Activated T-helper 1 cell treated with anti-CD3 and anti-CD28 coated beads, Interleukin-12 subunit alpha, Interleukin-12 subunit beta, Interleukin-2, Interleukin-4 antibody, amounts not matched to agents 30 ng/mL and 10 ng/mL and 1 ng/mL, durations not matched to agents 14 hours and 24 hours and 36 hours (primary cell): Measurements from ENCODE around the gene LONRF3. TPM values are rescaled to one million over a fixed set of nuclear protein-coding genes. Genes with fewer than 3 reads are reported as not detected.
"Not testable (repeated sequence)": the region's sequence is repeated elsewhere in the genome, so short reads cannot be mapped to it uniquely, and the experiment has no call there.

Experiments
- DNase-seq: peaks from one replicate; pipeline ENCODE4 v3.0.0; 2021; ENCODE audit warnings: low spot score
- H3K27ac Mint-ChIP-seq: one replicate; pipeline ENCODE4 v1.8.0; 2021; ENCODE audit warnings: mild to moderate bottlenecking, mixed read lengths
- H3K27me3 Mint-ChIP-seq: one replicate; pipeline ENCODE4 v1.8.0; 2022; ENCODE audit warnings: mild to moderate bottlenecking, moderate library complexity, mixed read lengths; ENCODE audit not compliant: insufficient read depth
- H3K36me3 Mint-ChIP-seq: one replicate; pipeline ENCODE4 v1.8.0; 2021; ENCODE audit warnings: low read depth, mixed read lengths
- H3K4me1 Mint-ChIP-seq: one replicate; pipeline ENCODE4 v1.8.0; 2021; ENCODE audit warnings: low read depth, mixed read lengths
- H3K4me3 Mint-ChIP-seq: one replicate; pipeline ENCODE4 v1.8.0; 2021; ENCODE audit warnings: mild to moderate bottlenecking, moderate library complexity, mixed read lengths
- H3K9me3 Mint-ChIP-seq: one replicate; pipeline ENCODE4 v1.8.0; 2021; ENCODE audit warnings: mixed read lengths
- intact Hi-C: fragments of 100-400 bp; cut with micrococcal nuclease; formaldehyde crosslinking; loops from one replicate; pipeline ENCODE4 v1.15.1; 2024
- total RNA-seq: library from RNA; stranded (reverse); gene quantifications from 2 replicates; pipeline ENCODE4 v1.2.3, GENCODE V29; 2022

The LONRF3 gene
- total RNA-seq, 1 donor from 2014 or later, result 0.52 TPM

DNA sequence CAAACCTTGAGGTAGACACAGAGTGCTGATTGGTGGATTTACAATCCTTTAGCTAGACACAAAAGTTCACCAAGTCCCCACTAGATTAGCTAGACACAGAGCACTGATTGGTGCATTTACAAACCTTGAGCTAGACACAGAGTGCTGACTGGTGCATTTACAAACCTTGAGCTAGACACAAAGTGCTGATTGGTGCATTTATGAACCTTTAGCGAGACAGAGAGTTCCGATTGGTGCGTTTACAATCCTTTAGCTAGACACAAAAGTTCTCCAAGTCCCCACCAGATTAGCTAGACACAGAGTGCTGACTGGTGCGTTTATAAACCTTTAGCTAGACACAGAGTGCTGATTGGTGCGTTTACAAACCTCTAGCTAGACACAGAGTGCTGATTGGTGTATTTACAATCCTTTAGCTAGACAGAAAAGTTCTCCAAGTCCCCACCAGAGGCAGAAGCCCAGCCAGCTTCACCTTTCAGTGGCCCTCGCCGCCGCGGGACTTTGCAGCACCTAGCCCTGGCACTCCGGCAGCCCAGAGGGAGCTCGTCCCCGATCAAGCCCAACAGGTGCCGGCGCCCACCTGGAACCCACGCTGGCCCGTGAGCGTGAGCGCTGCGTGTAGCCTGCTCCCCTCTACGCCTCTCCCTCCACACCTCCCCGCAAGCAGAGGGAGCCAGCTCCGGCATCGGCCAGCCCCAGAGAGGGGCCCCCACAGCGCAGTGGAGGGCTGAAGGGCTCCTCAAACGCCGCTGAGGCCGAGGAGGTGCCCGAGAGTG is 53.7 kb downstream of the LONRF3 start:
- H3K4me3 Mint-ChIP-seq, intact Hi-C loops, H3K27me3 Mint-ChIP-seq, H3K36me3 Mint-ChIP-seq, H3K4me1 Mint-ChIP-seq, DNase-seq, H3K27ac Mint-ChIP-seq, H3K9me3 Mint-ChIP-seq: not testable (repeated sequence)

DNA sequence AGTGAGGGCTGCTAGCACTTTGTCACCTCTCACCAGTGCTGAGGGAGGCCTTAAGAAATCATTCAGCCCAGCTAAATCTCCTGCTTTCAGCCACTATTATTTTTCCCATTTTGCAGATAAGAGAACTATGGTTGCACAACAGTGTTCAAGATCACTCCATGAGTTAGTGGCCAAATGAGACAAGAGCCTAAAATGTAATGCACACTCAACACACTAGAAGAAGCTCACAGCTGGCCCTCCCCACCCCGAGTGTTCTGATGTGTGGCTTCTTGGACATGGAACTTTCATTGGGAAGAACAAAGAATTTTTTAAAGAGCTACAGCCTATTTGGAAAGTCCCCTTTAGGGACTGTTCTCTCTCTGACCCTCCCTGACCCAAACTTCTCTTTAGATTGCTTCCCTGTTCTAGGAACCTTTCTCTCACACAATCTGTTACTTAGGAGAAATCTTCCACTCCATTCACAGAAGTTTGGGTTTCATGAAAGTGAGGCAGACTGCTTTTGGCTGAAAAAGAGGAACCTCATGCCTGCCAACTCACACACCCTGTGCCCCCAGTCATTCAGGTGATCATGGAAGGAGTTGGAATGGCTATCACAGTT is 54.4 kb downstream of the LONRF3 start:
- Mint-ChIP-seq H3K4me1 (no peaks in the 10 kb centered on the region), H3K9me3 (no peaks in the 10 kb centered on the region), H3K4me3 (no peak overlapping the region), H3K36me3 (no peaks in the 10 kb centered on the region), H3K27ac (no peak overlapping the region), H3K27me3 (no peaks in the 10 kb centered on the region)
- intact Hi-C loops, result no loop called here
- DNase-seq, result no peak

DNA sequence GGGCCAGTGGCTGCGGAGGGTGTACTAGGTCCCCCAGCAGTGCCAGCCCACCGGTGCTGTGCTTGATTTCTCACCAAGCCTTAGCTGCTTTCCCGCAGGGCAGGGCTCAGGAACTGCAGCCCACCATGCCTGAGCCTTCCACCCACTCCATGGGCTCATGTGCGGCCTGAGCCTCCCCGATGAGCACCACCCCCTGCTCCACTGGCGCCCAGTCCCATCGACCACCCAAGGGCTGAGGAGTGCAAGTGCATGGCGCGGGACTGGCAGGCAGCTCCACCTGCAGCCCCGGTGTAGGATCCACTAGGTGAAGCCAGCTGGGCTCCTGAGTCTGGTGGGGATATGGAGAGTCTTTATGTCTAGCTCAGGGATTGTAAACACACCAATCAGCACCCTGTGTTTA is 55.2 kb downstream of the LONRF3 start:
- DNase-seq, H3K9me3 Mint-ChIP-seq, H3K27me3 Mint-ChIP-seq, H3K36me3 Mint-ChIP-seq, H3K4me1 Mint-ChIP-seq, H3K4me3 Mint-ChIP-seq, intact Hi-C loops, H3K27ac Mint-ChIP-seq: not testable (repeated sequence)

DNA sequence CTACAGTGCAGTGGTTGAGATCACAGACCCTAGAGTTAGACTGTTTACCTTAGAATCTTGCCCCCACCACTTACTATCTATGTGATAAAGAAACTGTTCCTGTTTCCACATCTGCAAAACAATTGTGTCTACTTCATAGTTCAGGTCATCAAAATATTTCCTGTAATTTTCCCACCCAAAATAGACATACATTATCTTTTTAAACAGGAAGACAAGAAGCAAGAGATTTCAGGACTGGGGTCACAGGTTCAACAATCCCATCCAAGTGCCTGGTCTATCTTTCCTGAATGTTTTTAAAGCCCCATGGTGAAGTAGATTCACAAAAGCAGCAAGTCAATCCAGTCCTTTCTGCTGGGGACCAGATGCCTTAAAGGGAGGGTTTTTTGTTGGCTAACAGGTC is 56.6 kb downstream of the LONRF3 start:
- no peak overlapping the region for H3K27ac Mint-ChIP-seq
- DNase-seq, result no peak
- intact Hi-C loops, result no loop called here
- no peaks in the 10 kb centered on the region for H3K27me3 Mint-ChIP-seq
- no peak overlapping the region for H3K4me3 Mint-ChIP-seq
- no peaks in the 10 kb centered on the region for H3K9me3 Mint-ChIP-seq
- H3K4me1 Mint-ChIP-seq, result no peaks in the 10 kb centered on the region
- H3K36me3 Mint-ChIP-seq, result no peaks in the 10 kb centered on the region

DNA sequence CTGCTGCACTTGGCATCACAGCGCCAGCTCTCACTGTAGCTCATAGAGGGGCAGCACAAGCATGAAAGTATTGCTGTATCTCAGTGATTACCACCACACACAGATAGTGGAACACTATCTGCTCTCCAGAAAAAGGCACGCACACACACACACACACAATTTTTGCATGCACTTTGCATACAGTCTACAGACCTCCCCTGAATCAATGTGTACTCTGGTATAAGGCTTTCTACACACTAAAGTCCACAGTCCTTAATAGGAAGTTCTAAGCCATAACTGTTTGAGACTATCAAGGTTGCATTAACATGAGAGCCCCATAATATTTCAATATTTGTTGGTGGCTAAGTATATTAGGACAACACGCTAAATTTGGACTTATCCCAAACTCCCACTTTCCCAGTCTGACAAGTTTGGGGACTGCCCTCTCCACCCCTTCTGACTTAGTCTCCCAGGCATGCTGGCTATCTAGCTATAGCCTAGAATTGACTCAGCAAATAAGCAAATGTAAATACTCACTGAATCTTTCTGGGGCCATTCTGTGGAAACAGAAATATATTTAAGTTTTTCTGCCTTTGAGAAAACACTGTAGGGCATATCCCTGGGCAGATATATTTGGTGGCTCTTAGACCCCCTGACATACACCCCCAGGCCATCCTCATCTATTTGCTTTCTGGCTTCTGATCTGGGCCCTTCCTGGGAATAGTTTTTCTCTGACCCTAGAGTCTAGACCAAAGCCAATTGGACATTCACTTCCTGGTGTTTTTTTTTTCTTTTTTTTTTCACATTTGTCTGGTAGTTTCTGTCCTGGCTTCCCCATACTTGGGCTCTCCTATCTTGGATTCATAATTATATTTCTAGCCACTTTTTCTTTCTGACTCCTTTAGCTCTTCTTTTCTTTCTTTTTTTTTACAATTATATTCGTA is 62.0 kb downstream of the LONRF3 start:
- Mint-ChIP-seq H3K27me3 (no peaks in the 10 kb centered on the region), H3K36me3 (no peaks in the 10 kb centered on the region), H3K4me3 (no peak overlapping the region), H3K9me3 (no peaks in the 10 kb centered on the region), H3K4me1 (no peaks in the 10 kb centered on the region), H3K27ac (no peak overlapping the region)
- intact Hi-C loops, result no loop called here
- DNase-seq, result no peak

DNA sequence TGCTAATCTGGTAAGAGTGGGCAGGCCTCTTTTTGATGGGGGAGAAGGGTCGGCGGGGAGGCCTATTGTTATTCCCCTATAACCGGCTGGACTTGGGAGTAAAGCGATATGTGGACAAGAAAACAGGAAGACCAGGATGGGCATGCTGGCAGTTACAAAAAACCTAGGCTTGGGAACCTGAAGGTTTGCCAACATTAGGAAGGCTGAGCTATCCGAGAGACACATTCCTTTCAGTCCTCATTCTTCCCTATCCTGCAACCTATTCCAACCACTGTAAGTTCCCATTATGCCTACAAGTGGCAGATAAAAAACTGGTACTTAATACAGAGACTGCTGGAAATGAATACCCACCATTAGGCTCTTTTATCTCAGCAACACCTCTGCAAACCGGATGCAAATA is 66.0 kb downstream of the LONRF3 start:
- Mint-ChIP-seq H3K36me3 (no peaks in the 10 kb centered on the region), H3K27me3 (peaks cover 2% of the 10 kb centered on the region), H3K27ac (no peak overlapping the region), H3K4me3 (no peak overlapping the region), H3K9me3 (no peaks in the 10 kb centered on the region), H3K4me1 (no peaks in the 10 kb centered on the region)
- DNase-seq, result no peak
- intact Hi-C loops, result no loop called here

DNA sequence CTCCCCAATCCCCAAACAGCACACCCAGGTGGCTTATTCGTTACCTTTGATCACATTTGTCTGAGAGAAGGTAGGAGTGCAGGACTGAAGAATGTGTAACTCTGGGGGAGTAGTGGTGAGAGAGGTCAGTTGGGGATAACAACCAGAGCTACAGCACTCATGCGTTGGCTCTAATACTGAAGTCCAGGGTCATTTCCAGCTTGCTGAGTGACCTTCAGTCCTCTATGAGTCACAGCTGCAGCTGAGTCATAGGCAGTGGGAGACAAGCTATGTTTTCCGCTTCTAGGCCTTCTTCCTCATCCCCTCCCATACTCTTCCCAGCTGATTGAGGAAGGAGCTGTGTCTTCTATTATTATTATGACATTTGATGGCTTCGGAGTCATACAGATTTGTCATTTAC is 66.8 kb downstream of the LONRF3 start:
- intact Hi-C loops, result no loop called here
- Mint-ChIP-seq H3K27me3 (peaks cover 2% of the 10 kb centered on the region), H3K4me1 (no peaks in the 10 kb centered on the region), H3K36me3 (no peaks in the 10 kb centered on the region), H3K27ac (no peak overlapping the region), H3K9me3 (no peaks in the 10 kb centered on the region), H3K4me3 (no peak overlapping the region)
- no peak for DNase-seq

DNA sequence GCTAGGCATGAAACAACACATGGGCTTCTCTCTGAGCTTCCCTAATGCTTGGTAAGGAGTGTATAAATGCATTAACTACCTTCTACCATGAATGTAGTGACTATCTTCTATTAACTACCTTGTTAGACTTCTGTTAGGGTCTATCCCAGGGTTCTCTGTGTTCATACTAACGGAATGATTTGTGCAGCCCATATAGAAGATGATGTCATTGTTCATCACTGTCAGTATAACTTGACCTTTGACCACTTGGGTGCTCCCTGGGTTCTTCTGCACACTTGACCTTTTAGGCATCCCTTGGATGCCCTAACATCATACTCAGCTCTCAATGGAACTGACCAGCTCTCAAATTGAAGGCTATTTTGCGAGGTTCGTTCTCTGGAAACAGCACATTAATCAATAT is 67.6 kb downstream of the LONRF3 start:
- DNase-seq, result no peak
- intact Hi-C loops, result no loop called here
- Mint-ChIP-seq H3K4me1 (no peaks in the 10 kb centered on the region), H3K27me3 (peaks cover 2% of the 10 kb centered on the region), H3K9me3 (no peaks in the 10 kb centered on the region), H3K27ac (no peak overlapping the region), H3K36me3 (no peaks in the 10 kb centered on the region), H3K4me3 (no peak overlapping the region)

DNA sequence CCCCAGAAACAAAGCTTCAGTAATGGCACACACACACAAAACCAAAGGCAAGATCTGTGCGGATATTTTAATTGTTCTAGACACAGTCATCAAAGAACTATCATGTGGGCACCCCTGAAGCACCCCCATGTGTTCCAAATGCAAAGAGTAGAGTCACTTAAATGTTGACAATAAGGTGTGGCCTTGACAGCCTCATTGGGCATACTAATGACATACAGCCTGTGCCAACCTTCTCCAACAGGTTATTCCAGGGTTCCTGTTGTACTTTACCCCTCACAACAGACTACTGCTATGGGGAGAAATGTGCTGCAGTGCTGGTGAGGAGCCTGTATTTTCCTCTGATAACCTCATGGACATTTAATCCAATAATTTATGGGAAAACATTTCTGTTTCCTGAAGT is 68.6 kb downstream of the LONRF3 start:
- Mint-ChIP-seq H3K4me1 (no peaks in the 10 kb centered on the region), H3K36me3 (no peaks in the 10 kb centered on the region), H3K27me3 (peaks cover 3% of the 10 kb centered on the region), H3K27ac (no peak overlapping the region), H3K9me3 (no peaks in the 10 kb centered on the region), H3K4me3 (no peak overlapping the region)
- no peak for DNase-seq
- intact Hi-C loops, result no loop called here

DNA sequence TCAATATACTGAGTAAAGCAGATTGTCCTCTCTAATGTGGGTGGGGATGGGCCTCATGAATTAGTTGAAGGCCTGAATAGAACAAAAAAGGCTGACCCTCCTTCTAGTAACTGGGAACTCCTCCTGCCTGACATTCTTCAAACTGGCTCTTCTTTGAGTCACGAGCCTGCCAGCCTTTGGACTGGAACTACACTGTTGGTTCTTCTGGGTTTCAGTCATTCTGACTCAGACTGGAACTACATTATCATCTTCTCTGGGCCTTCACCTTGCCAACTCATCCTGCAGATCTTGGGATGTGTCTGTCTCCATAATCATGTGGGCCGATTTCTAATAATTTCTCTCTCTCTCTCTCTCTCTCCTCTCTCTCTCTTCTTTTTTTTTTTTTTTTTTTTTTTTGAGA is 71.5 kb downstream of the LONRF3 start:
- Mint-ChIP-seq H3K4me1 (no peaks in the 10 kb centered on the region), H3K27ac (no peak overlapping the region), H3K36me3 (no peaks in the 10 kb centered on the region), H3K27me3 (peaks cover 3% of the 10 kb centered on the region), H3K9me3 (no peaks in the 10 kb centered on the region), H3K4me3 (no peak overlapping the region)
- intact Hi-C loops, result no loop called here
- DNase-seq, result no peak

DNA sequence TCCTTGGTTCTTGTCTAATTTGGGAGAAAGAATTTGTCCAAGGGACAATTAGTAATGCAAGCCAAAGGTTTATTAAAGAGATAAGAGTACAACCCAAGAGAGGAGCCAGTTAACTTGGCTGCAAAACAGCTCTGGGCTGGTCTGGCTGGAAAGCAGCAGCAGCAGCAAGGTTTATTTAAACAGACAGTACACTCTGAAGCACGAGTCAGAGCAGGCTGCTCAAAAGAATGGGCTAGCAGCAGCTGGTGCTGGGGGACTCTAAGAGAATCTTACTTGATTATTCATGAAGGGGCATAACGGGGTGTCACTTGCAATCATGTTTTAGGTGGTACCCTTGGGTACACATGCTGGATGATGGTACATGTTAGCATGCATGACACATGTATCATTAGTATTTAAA is 81.3 kb downstream of the LONRF3 start:
- Mint-ChIP-seq H3K9me3 (no peaks in the 10 kb centered on the region), H3K4me3 (no peak overlapping the region), H3K27ac (no peak overlapping the region), H3K27me3 (peaks cover 2% of the 10 kb centered on the region), H3K36me3 (no peaks in the 10 kb centered on the region), H3K4me1 (no peaks in the 10 kb centered on the region)
- intact Hi-C loops, result no loop called here
- no peak for DNase-seq

DNA sequence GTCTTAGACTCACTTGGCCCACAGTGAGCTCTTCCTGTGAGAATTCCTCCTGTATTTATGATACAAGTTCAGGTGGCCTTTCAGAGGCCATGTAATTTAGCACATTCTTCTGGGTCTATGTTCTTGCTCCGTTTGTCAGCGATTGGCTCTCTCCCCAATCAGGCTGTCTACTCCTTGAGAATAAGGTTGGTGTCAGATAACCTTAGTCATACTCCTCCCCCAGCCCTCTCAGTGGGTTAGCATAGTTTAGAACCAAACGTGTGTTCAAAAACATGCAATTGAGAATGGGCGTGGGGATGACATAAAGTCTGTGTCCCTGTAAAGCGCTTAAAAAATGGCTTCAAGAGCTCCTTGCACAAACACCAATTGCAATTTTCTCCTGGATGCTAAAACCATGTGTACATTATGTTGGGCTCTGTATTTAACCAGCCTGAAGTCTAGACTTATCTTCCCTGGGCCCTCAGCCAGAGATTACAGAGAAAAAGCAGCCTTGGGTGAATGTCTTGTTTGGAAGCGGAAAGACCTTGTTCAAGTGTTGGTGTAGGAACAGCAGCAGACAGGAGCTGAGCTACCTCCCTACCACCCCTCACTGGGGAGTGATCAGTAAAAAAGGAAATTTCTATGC is 88.4 kb downstream of the LONRF3 start:
- no peak overlapping the region for H3K27ac Mint-ChIP-seq
- no peak for DNase-seq
- intact Hi-C loops, result no loop called here
- H3K9me3 Mint-ChIP-seq, result no peaks in the 10 kb centered on the region
- H3K4me1 Mint-ChIP-seq, result no peaks in the 10 kb centered on the region
- no peaks in the 10 kb centered on the region for H3K36me3 Mint-ChIP-seq
- no peak overlapping the region for H3K4me3 Mint-ChIP-seq
- no peaks in the 10 kb centered on the region for H3K27me3 Mint-ChIP-seq

DNA sequence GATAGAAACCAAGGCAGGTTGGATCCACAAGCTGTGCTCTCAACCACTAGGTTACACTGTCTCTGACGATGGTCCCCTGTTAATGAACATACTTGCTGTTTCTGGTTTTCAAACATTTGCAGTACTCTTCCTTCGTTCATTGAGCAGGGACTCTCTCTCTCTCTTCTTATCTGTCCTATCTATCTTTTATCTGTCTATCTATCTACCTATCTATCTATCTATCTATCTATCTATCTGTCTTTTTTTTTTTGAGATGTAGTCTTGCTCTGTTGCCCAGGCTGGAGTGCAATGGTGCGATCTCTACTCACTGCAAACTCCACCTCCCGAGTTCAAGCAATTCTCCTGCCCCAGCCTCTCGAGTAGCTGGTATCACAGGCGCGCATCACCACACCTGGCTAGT is 89.0 kb downstream of the LONRF3 start:
- Mint-ChIP-seq H3K27me3 (no peaks in the 10 kb centered on the region), H3K9me3 (no peaks in the 10 kb centered on the region), H3K27ac (no peak overlapping the region), H3K4me3 (no peak overlapping the region), H3K4me1 (no peaks in the 10 kb centered on the region), H3K36me3 (no peaks in the 10 kb centered on the region)
- intact Hi-C loops, result no loop called here
- DNase-seq, result no peak
